OCI-LY3 (cell line): ENCODE data around the gene SIRPG.

Source experiments
- H2AFZ ChIP-seq: fragments of 200-600, 300-600 bp; shearing (Covaris generic); 2 replicates; pipeline ENCODE4 v1.6.0; 2014; ENCODE audit warnings: antibody characterized with exemption, low read depth, low read length
- H3K27ac ChIP-seq: fragments of 200-600, 300-600 bp; sonication (generic); 2 replicates; pipeline ENCODE4 v1.5.1; 2014; ENCODE audit warnings: mild to moderate bottlenecking, low read length, moderate library complexity, mixed read lengths
- H3K27me3 ChIP-seq: fragments of 200-600, 300-600 bp; sonication (generic); 2 replicates; pipeline ENCODE4 v1.6.1; 2014; ENCODE audit warnings: low read depth, low read length, mixed read lengths
- H3K36me3 ChIP-seq: fragments of 200-600, 300-600 bp; sonication (generic); replicated peaks from 2 replicates; pipeline ENCODE3; 2014; ENCODE audit warnings: low read depth, low read length, mixed read lengths
- H3K4me1 ChIP-seq: fragments of 300-600, 200-600 bp; sonication (generic); 2 replicates; pipeline ENCODE4 v1.6.1; 2014; ENCODE audit warnings: low read length, mixed read lengths
- H3K4me2 ChIP-seq: fragments of 200-600, 300-600 bp; sonication (generic); 2 replicates; pipeline ENCODE4 v1.6.1; 2014; ENCODE audit warnings: low read length, mixed read lengths
- H3K4me3 ChIP-seq: fragments of 300-600, 200-600 bp; sonication (generic); 2 replicates; pipeline ENCODE4 v1.5.1; 2014; ENCODE audit warnings: antibody characterized with exemption, mild to moderate bottlenecking, low read length, moderate library complexity
- H3K79me2 ChIP-seq: fragments of 300-600, 200-600 bp; shearing (Covaris generic); 2 replicates; pipeline ENCODE4 v1.6.1; 2014; ENCODE audit warnings: mild to moderate bottlenecking, low read length, mixed read lengths
- H3K9ac ChIP-seq: fragments of 300-600, 200-600 bp; shearing (Covaris generic); 2 replicates; pipeline ENCODE4 v1.6.0; 2014; ENCODE audit warnings: mild to moderate bottlenecking, low read length, moderate library complexity
- H3K9me3 ChIP-seq: fragments of 200-600, 300-600 bp; shearing (Covaris generic); 2 replicates; pipeline ENCODE4 v1.6.1; 2014; ENCODE audit warnings: low read length, mixed read lengths; ENCODE audit not compliant: insufficient read depth
- H4K20me1 ChIP-seq: fragments of 200-600, 300-600 bp; sonication (generic); 2 replicates; pipeline ENCODE4 v1.6.1; 2016; ENCODE audit warnings: low read length, mixed read lengths; ENCODE audit not compliant: insufficient read depth
- CTCF ChIP-seq: fragments of 200-600, 300-600 bp; sonication (generic); IDR thresholded peaks from 2 replicates; pipeline ENCODE4 v1.5.1; 2014; ENCODE audit warnings: antibody characterized with exemption, low read length, low read depth
- EZH2phosphoT487 ChIP-seq: fragments of 200-600 bp; shearing (Covaris generic); IDR thresholded peaks from 2 replicates; pipeline ENCODE4 v1.6.1; 2018; ENCODE audit warnings: antibody characterized with exemption, mixed run types, low read depth

Gene SIRPG

GRCh38 chr20:1676650-1677049, 19.1 kb upstream of the SIRPG start:
- Histone ChIP-seq H3K79me2 (no peaks in the 10 kb centered on the region), H3K4me3 (no peak overlapping the region), H3K9ac (no peak overlapping the region), H3K36me3 (no peaks in the 10 kb centered on the region), H3K9me3 (no peaks in the 10 kb centered on the region), H3K27me3 (peaks cover 47% of the 10 kb centered on the region), H3K4me1 (no peaks in the 10 kb centered on the region), H3K4me2 (no peak overlapping the region), H4K20me1 (no peaks in the 10 kb centered on the region), H2AFZ (no peak overlapping the region), H3K27ac (no peak overlapping the region)
- TF ChIP-seq EZH2phosphoT487 (no peak), CTCF (no peak)

- no peak overlapping the region for H3K4me2 ChIP-seq
- H3K4me1 ChIP-seq = no peaks in the 10 kb centered on the region
- H3K9me3 ChIP-seq = no peaks in the 10 kb centered on the region
- no peak overlapping the region for H3K4me3 ChIP-seq
- H3K27ac ChIP-seq = no peak overlapping the region
- TF ChIP-seq EZH2phosphoT487 (no peak), CTCF (no peak)
- no peak overlapping the region for H3K9ac ChIP-seq
- no peak overlapping the region for H2AFZ ChIP-seq
- H3K79me2 ChIP-seq = no peaks in the 10 kb centered on the region
- peaks cover 44% of the 10 kb centered on the region for H3K27me3 ChIP-seq
- H3K36me3 ChIP-seq = no peaks in the 10 kb centered on the region
- no peaks in the 10 kb centered on the region for H4K20me1 ChIP-seq
These were observed 17.6 kb upstream of the SIRPG start for GRCh38 chr20:1674990-1675780.

GRCh38 chr20:1674361-1674760, 16.8 kb upstream of the SIRPG start:
- H4K20me1 ChIP-seq = no peaks in the 10 kb centered on the region
- H3K9ac ChIP-seq = no peak overlapping the region
- no peak overlapping the region for H3K4me3 ChIP-seq
- no peak overlapping the region for H3K27ac ChIP-seq
- H3K9me3 ChIP-seq = no peaks in the 10 kb centered on the region
- H3K79me2 ChIP-seq = no peaks in the 10 kb centered on the region
- no peaks in the 10 kb centered on the region for H3K4me1 ChIP-seq
- no peak overlapping the region for H3K4me2 ChIP-seq
- H2AFZ ChIP-seq = no peak overlapping the region
- H3K36me3 ChIP-seq = no peaks in the 10 kb centered on the region
- TF ChIP-seq EZH2phosphoT487 = no peak
- TF ChIP-seq CTCF = no peak
- peaks cover 42% of the 10 kb centered on the region for H3K27me3 ChIP-seq

- H3K9me3 ChIP-seq = no peaks in the 10 kb centered on the region
- no peaks in the 10 kb centered on the region for H3K79me2 ChIP-seq
- H4K20me1 ChIP-seq = no peaks in the 10 kb centered on the region
- no peak overlapping the region for H2AFZ ChIP-seq
- H3K4me3 ChIP-seq = no peak overlapping the region
- H3K27ac ChIP-seq = no peak overlapping the region
- H3K4me2 ChIP-seq = no peak overlapping the region
- no peaks in the 10 kb centered on the region for H3K36me3 ChIP-seq
- H3K4me1 ChIP-seq = no peaks in the 10 kb centered on the region
- H3K27me3 ChIP-seq = peaks cover 40% of the 10 kb centered on the region
- TF ChIP-seq CTCF (no peak), EZH2phosphoT487 (no peak)
- no peak overlapping the region for H3K9ac ChIP-seq
These were observed 15.8 kb upstream of the SIRPG start for GRCh38 chr20:1673424-1673823.
